Panc1 (cell line): ENCODE data around the gene PDK4. TPM values are rescaled to one million over a fixed set of nuclear protein-coding genes. Genes with fewer than 3 reads are reported as not detected.

Experiments
- ATAC-seq: fragments of 200-7000 bp; cut with Tn5 transposase; 2 replicates; pipeline ENCODE4 v1.9.1; 2020; ENCODE audit warnings: mild to moderate bottlenecking, moderate library complexity
- Bru-seq: library from RNA; stranded (reverse); fragments of 400-500 nt; gene quantifications from one replicate; lab custom pipeline; 2021; lab: Mats Ljungman, UMichigan
- BruChase-seq, 2 experiments: library from RNA; stranded (reverse); fragments of 400-500 nt; gene quantifications; one replicate each; lab custom pipeline; 2021; lab: Mats Ljungman, UMichigan
- BruUV-seq: library from RNA; stranded (reverse); fragments of 400-500 nt; replicated peaks from 2 replicates; lab custom pipeline; 2021; lab: Mats Ljungman, UMichigan
- CTCF ChIA-PET: fragments of 300-600 bp; sonication (Branson Sonifier 250); formaldehyde crosslinking; loops from one replicate; lab custom pipeline; 2022; ENCODE audit warnings: antibody characterized with exemption; lab: Charles Lee
- POLR2A ChIA-PET: fragments of 300-600 bp; sonication (Branson Sonifier 250); formaldehyde crosslinking; loops from one replicate; lab custom pipeline; 2022; ENCODE audit warnings: antibody characterized with exemption; lab: Charles Lee
- DNase-seq: peaks from one replicate; pipeline ENCODE4 v3.0.0-alpha.2; 2010; ENCODE audit warnings: low read depth, low spot score
- H3K27ac ChIP-seq: 2 replicates; pipeline ENCODE4 v1.5.1; 2011; ENCODE audit warnings: mild to moderate bottlenecking, low read length, inconsistent platforms
- H3K27me3 ChIP-seq: fragments of 200-500 bp; sonication (Bioruptor generic); 2 replicates; pipeline ENCODE4 v1.6.0; 2014; ENCODE audit warnings: low read length, inconsistent platforms; ENCODE audit not compliant: control insufficient read depth, insufficient read depth
- H3K36me3 ChIP-seq: fragments of 200-500 bp; sonication (Bioruptor generic); 2 replicates; pipeline ENCODE4 v1.5.1; 2014; ENCODE audit warnings: inconsistent platforms, mild to moderate bottlenecking, low read length, moderate library complexity; ENCODE audit not compliant: control insufficient read depth, insufficient read depth
- H3K4me1 ChIP-seq: 2 replicates; pipeline ENCODE4 v1.5.1; 2011; ENCODE audit warnings: inconsistent platforms, mild to moderate bottlenecking, low read length, moderate library complexity; ENCODE audit not compliant: control insufficient read depth, insufficient read depth
- H3K4me3 ChIP-seq, 2 experiments: 2 replicates each; pipeline ENCODE4 v1.5.1; 2011 to 2012; ENCODE audit warnings: low read depth in 2 of 2, low read length in 2 of 2, mild to moderate bottlenecking in 2 of 2, inconsistent platforms in 1 of 2, moderate library complexity in 1 of 2
- H3K9me3 ChIP-seq: fragments of 200-500 bp; sonication (Bioruptor generic); 2 replicates; pipeline ENCODE4 v1.5.1; 2014; ENCODE audit warnings: low read depth, mild to moderate bottlenecking, inconsistent platforms, low read length, moderate library complexity; ENCODE audit not compliant: control insufficient read depth, insufficient read depth
- CTCF ChIP-seq: fragments of 450-650 bp; IDR thresholded peaks from 2 replicates; pipeline ENCODE4 v1.5.1; 2017; ENCODE audit warnings: mild to moderate bottlenecking
- POLR2AphosphoS5 ChIP-seq: IDR thresholded peaks from 2 replicates; pipeline ENCODE4 v1.6.1; 2012; ENCODE audit warnings: mild to moderate bottlenecking, low read depth, low read length, moderate library complexity
- REST ChIP-seq, 2 experiments: IDR thresholded peaks; 2 replicates each; pipeline ENCODE4 v1.6.1; 2011 to 2012; ENCODE audit warnings: low read depth in 2 of 2, control low read depth in 1 of 2, low read length in 1 of 2, mild to moderate bottlenecking in 1 of 2, moderate library complexity in 1 of 2; ENCODE audit not compliant: insufficient read depth in 1 of 2
- SIN3A ChIP-seq: IDR thresholded peaks from 2 replicates; pipeline ENCODE4 v1.6.1; 2012; ENCODE audit warnings: low read depth, mild to moderate bottlenecking, low read length, moderate library complexity, borderline replicate concordance; ENCODE audit not compliant: insufficient read depth
- TCF7L2 ChIP-seq: IDR thresholded peaks from 2 replicates; pipeline ENCODE4 v1.6.1; 2011; ENCODE audit warnings: mild to moderate bottlenecking, low read depth, low read length, inconsistent platforms
- in situ Hi-C: cut with HindIII; loops from 2 replicates; pipeline ENCODE4 v1.10.0; 2016; ENCODE audit warnings: low sequenced_read_pairs, low pct_unique_long_range_greater_than_20kb
- intact Hi-C: fragments of 100-400 bp; cut with micrococcal nuclease; formaldehyde crosslinking; loops from one replicate; pipeline ENCODE4 v1.10.0; 2022; ENCODE audit not compliant: unreplicated experiment
- long read RNA-seq: library from polyadenylated mRNA; unstranded; transcript quantifications from one replicate; pipeline ENCODE4 v2.0.0, GENCODE V29; 2021; ENCODE audit not compliant: unreplicated experiment
- polyA plus RNA-seq: library from polyadenylated mRNA; unstranded; fragments of >200 nt; gene quantifications from one replicate; pipeline ENCODE4 v1.2.1, GENCODE V29; 2012; ENCODE audit warnings: missing spikeins; ENCODE audit not compliant: insufficient read length
- total RNA-seq: library from RNA; stranded (reverse); gene quantifications from one replicate; pipeline ENCODE4 v1.2.1, GENCODE V29; 2021; ENCODE audit not compliant: unreplicated experiment

Gene PDK4
- total RNA-seq: 1.4 TPM
- polyA plus RNA-seq: 1.5 TPM
- Bru-seq, nascent RNA: percentile 38 among the genes with signal in this experiment
- percentile 38 among the genes with signal in this experiment for BruChase-seq, experiment 1, labeled RNA remaining after a 2-hour chase
- percentile 28 among the genes with signal in this experiment for BruChase-seq, experiment 2, labeled RNA remaining after a 6-hour chase
- long read RNA-seq, partial matches to known transcripts: 0 of 2 reads
- long read RNA-seq, other reads (novel, unspliced or antisense): 1 of 2 reads

- 0 out of 2 replicates have a peak, but pooled peaks cover 2% of the 10 kb centered on the region for H3K36me3 ChIP-seq
- no peak; the same call in 1 of the 2 replicates for TF ChIP-seq TCF7L2
- no peak for TF ChIP-seq REST (IDR thresholded peaks at IDR 0.05; ENCODE audit: insufficient read depth in 1 of 2, low read depth in 2 of 2, low read length in 1 of 2)
- no peak for TF ChIP-seq SIN3A
- no peak for TF ChIP-seq CTCF
- no peak for TF ChIP-seq POLR2AphosphoS5
- no TSS peak for BruUV-seq
- in situ Hi-C loops (no loop called here), intact Hi-C loops (no loop called here)
- H3K27ac ChIP-seq: no peak within 1 kb of the TSS
- H3K4me3 ChIP-seq: peak within 1 kb of the TSS; percentile 55 to 69
- ChIA-PET CTCF (no interaction called here), POLR2A (no interaction called here)
- ATAC-seq: peak; percentile 97
- no peaks in the 10 kb centered on the region for H3K9me3 ChIP-seq
- peak; percentile 35 for DNase-seq
- peaks cover 5% of the 10 kb centered on the region; the same call in 1 of the 2 replicates for H3K27me3 ChIP-seq
- peaks cover 3% of the 10 kb centered on the region; the same call in 1 of the 2 replicates for H3K4me1 ChIP-seq
Observed at GRCh38 chr7:95596198-95597063, at the start of gene PDK4. TSS of gene PDK4 (minus strand) at chr7:95596516. CDS start at chr7:95596293, 223 bp downstream.

- Histone ChIP-seq H3K36me3 (no peaks in the 10 kb centered on the region), H3K4me1 (no peaks in the 10 kb centered on the region), H3K27ac (no peak overlapping the region), H3K27me3 (peaks cover 6% of the 10 kb centered on the region), H3K9me3 (no peaks in the 10 kb centered on the region), H3K4me3 (no peak overlapping the region)
- ChIA-PET CTCF (interaction anchor here (0.6 kb wide), 1 partner anchor 213 kb away, joined by 3 read pairs; no protein-coding TSS in a partner anchor), POLR2A (no interaction called here)
- no peak for TF ChIP-seq POLR2AphosphoS5
- no peak for TF ChIP-seq SIN3A
- no peak for TF ChIP-seq CTCF
- no peak for TF ChIP-seq TCF7L2
- no peak for TF ChIP-seq REST (IDR thresholded peaks at IDR 0.05; ENCODE audit: insufficient read depth in 1 of 2, low read depth in 2 of 2, low read length in 1 of 2)
- intact Hi-C loops (no loop called here), in situ Hi-C loops (no loop called here)
- BruUV-seq: no TSS peak
- ATAC-seq: no peak
- DNase-seq: no peak
Observed at GRCh38 chr7:95642173-95642572, 45.9 kb upstream of the PDK4 start.
